HepG2 (cell line): ENCODE measurements around the gene KLHL17. TPM values are rescaled to one million over a fixed set of nuclear protein-coding genes. Genes with fewer than 3 reads are reported as not detected.

Experiments used
- ATAC-seq: fragments of 200-7000 bp; cut with Tn5 transposase; 3 replicates; pipeline ENCODE4 v1.9.1; 2020; ENCODE audit warnings: mild to moderate bottlenecking, moderate library complexity
- BruUV-seq: library from RNA; stranded (reverse); fragments of 400-500 nt; replicated peaks from 2 replicates; lab custom pipeline; 2021; lab: Mats Ljungman, UMichigan
- CTCF ChIA-PET: fragments of 300-600 bp; formaldehyde crosslinking; extraction: SDS; loops from one replicate; lab custom pipeline; 2021; ENCODE audit warnings: low total read pairs, inconsistent platforms, low intra/inter-chr PET ratio; lab: Yijun Ruan, JAX
- POLR2A ChIA-PET: fragments of 350-600 bp; sonication (Branson Sonifier 250); formaldehyde crosslinking; loops from one replicate; lab custom pipeline; 2020; ENCODE audit warnings: antibody characterized with exemption, inconsistent platforms; lab: Yijun Ruan, JAX
- DNase-seq: peaks from one replicate; pipeline ENCODE4 v3.0.0-alpha.2; 2015; ENCODE audit warnings: low spot score
- FAIRE-seq: peaks from 3 replicates; lab custom pipeline; 2011; peaks lifted over from hg19 to GRCh38; lab: Jason Lieb, UNC
- H2AFZ ChIP-seq: one replicate; pipeline ENCODE4 v1.6.1; 2011; ENCODE audit warnings: low read length, inconsistent platforms
- H3K27ac ChIP-seq: fragments of 300-600 bp; 3 replicates; pipeline ENCODE4 v1.8.0; 2011; ENCODE audit warnings: mixed run types, mild to moderate bottlenecking, mixed read lengths, low read length, inconsistent platforms; ENCODE audit not compliant: insufficient read depth; ENCODE audit errors: extremely low read length
- H3K27me3 ChIP-seq, 2 experiments: fragments of 200-600 bp in 1 of 2; 2 replicates in 1 of 2; 3 replicates in 1 of 2; pipeline versions ENCODE4 v1.6.0 to v1.8.0; 2011; ENCODE audit warnings: low read length in 2 of 2, mild to moderate bottlenecking in 2 of 2, moderate library complexity in 2 of 2, inconsistent platforms in 1 of 2; ENCODE audit not compliant: insufficient read depth in 2 of 2, control insufficient read depth in 1 of 2
- H3K36me3 ChIP-seq, 2 experiments: fragments of 200-600 bp in 1 of 2; replicated peaks in 1 of 2; 2 replicates in 1 of 2; 3 replicates in 1 of 2; pipeline versions ENCODE4 v1.5.1 to v1.8.0; 2011; ENCODE audit warnings: low read length in 2 of 2, inconsistent platforms in 1 of 2; ENCODE audit not compliant: insufficient read depth in 2 of 2, control insufficient read depth in 1 of 2
- H3K4me1 ChIP-seq: 2 replicates; pipeline ENCODE4 v1.5.1; 2012; ENCODE audit warnings: low read length, inconsistent platforms; ENCODE audit not compliant: insufficient read depth
- H3K4me2 ChIP-seq: 2 replicates; pipeline ENCODE4 v1.6.0; 2011; ENCODE audit warnings: low read depth, low read length, inconsistent platforms
- H3K4me3 ChIP-seq, 3 experiments: fragments of 200-600 bp in 1 of 3; sonication (generic), shearing (Covaris generic) in 1 of 3; replicated peaks in 1 of 3; 2 replicates each; pipeline ENCODE4 v1.5.1; 2011 to 2016; ENCODE audit warnings: low read length in 3 of 3, inconsistent platforms in 2 of 3, low read depth in 2 of 3, mild to moderate bottlenecking in 2 of 3, control low read depth in 1 of 3, mixed read lengths in 1 of 3; ENCODE audit not compliant: insufficient read depth in 1 of 3
- H3K79me2 ChIP-seq: one replicate; pipeline ENCODE4 v1.6.1; 2011; ENCODE audit warnings: low read length, inconsistent platforms; ENCODE audit not compliant: insufficient read depth
- H3K9ac ChIP-seq: 2 replicates; pipeline ENCODE4 v1.6.0; 2011; ENCODE audit warnings: mild to moderate bottlenecking, low read depth, low read length, inconsistent platforms; ENCODE audit not compliant: insufficient read depth
- H3K9me3 ChIP-seq: 2 replicates; pipeline ENCODE4 v1.5.1; 2012; ENCODE audit warnings: mild to moderate bottlenecking, low read length
- H4K20me1 ChIP-seq: 2 replicates; pipeline ENCODE4 v1.6.0; 2011; ENCODE audit warnings: inconsistent platforms, mild to moderate bottlenecking, low read length, moderate library complexity; ENCODE audit not compliant: insufficient read depth
- BCL6 ChIP-seq: IDR thresholded peaks from 2 replicates; pipeline ENCODE4 v1.6.1; 2016; ENCODE audit warnings: missing genetic modification reagents, missing compliant biosample characterization
- CHD2 ChIP-seq: IDR thresholded peaks from 2 replicates; pipeline ENCODE4 v1.6.1; 2011; ENCODE audit warnings: low read depth, low read length, improper control_type of control experiment
- GTF2F1 ChIP-seq: fragments of 150-350 bp; IDR thresholded peaks from 2 replicates; pipeline ENCODE4 v1.6.1; 2014; ENCODE audit warnings: low read length
- KAT8 ChIP-seq: IDR thresholded peaks from 2 replicates; pipeline ENCODE4 v1.6.1; 2016; ENCODE audit warnings: missing genetic modification reagents, missing compliant biosample characterization
- KLF13 ChIP-seq: sonication (generic); formaldehyde crosslinking; IDR thresholded peaks from 2 replicates; pipeline ENCODE4 v1.4.0; 2020; ENCODE audit warnings: mild to moderate bottlenecking, missing genetic modification reagents
- MEIS1 ChIP-seq: sonication (generic); formaldehyde crosslinking; IDR thresholded peaks from 2 replicates; pipeline ENCODE4 v1.9.0; 2021; ENCODE audit warnings: mild to moderate bottlenecking, missing genetic modification reagents, moderate library complexity, borderline replicate concordance
- NKX3-1 ChIP-seq: sonication (generic); formaldehyde crosslinking; IDR thresholded peaks from 2 replicates; pipeline ENCODE4 v1.5.0; 2020; ENCODE audit warnings: missing genetic modification reagents
- POLR2A ChIP-seq, 2 experiments: IDR thresholded peaks; 2 replicates each; pipeline ENCODE4 v1.6.1; 2011; ENCODE audit warnings: low read depth in 2 of 2, low read length in 2 of 2, mild to moderate bottlenecking in 1 of 2, moderate library complexity in 1 of 2; ENCODE audit not compliant: insufficient read depth in 1 of 2
- SSRP1 ChIP-seq: IDR thresholded peaks from 2 replicates; pipeline ENCODE4 v1.6.1; 2016; ENCODE audit warnings: control low read depth
- TEAD3 ChIP-seq: optimal IDR thresholded peaks from 2 replicates; pipeline ENCODE3; 2016; ENCODE audit warnings: borderline replicate concordance
- ZNF160 ChIP-seq: sonication (generic); formaldehyde crosslinking; IDR thresholded peaks from 2 replicates; pipeline ENCODE4 v1.8.0; 2022; ENCODE audit warnings: mild to moderate bottlenecking, inconsistent platforms, missing genetic modification reagents
- ZNF230 ChIP-seq: sonication (generic); formaldehyde crosslinking; IDR thresholded peaks from 2 replicates; pipeline ENCODE4 v1.4.0; 2020; ENCODE audit warnings: mild to moderate bottlenecking, missing genetic modification reagents
- ZNF382 ChIP-seq: sonication (generic); formaldehyde crosslinking; IDR thresholded peaks from 2 replicates; pipeline ENCODE4 v1.5.0; 2020; ENCODE audit warnings: missing genetic modification reagents, mild to moderate bottlenecking, borderline replicate concordance
- ZNF572 ChIP-seq: sonication (generic); formaldehyde crosslinking; IDR thresholded peaks from 2 replicates; pipeline ENCODE4 v1.5.1; 2020; ENCODE audit warnings: mild to moderate bottlenecking, missing genetic modification reagents
- ZNF607 ChIP-seq: sonication (generic); formaldehyde crosslinking; IDR thresholded peaks from 2 replicates; pipeline ENCODE4 v1.5.1; 2020; ENCODE audit warnings: missing genetic modification reagents, mild to moderate bottlenecking, borderline replicate concordance
- ZSCAN9 ChIP-seq: IDR thresholded peaks from 2 replicates; pipeline ENCODE4 v1.6.1; 2016; ENCODE audit warnings: borderline replicate concordance
- WGBS: methylation state at CpG from one replicate; pipeline ENCODE4 v1.1.6; 2017; ENCODE audit warnings: low lambda C conversion rate; 5-methylcytosine and 5-hydroxymethylcytosine counted together
- in situ Hi-C: cut with HindIII; loops from 2 replicates; pipeline ENCODE4 v1.10.0; 2017; ENCODE audit warnings: low pct_unique_long_range_greater_than_20kb; ENCODE audit not compliant: extremely low pct_ligation_motif_present
- intact Hi-C: fragments of 100-400 bp; cut with micrococcal nuclease; formaldehyde crosslinking; loops from one replicate; pipeline ENCODE4 v1.10.0; 2022; ENCODE audit not compliant: unreplicated experiment
- polyA plus RNA-seq, 8 experiments: library from polyadenylated mRNA; depleted of rRNA in 3 of 8; stranded (reverse) in 7 of 8; unstranded in 1 of 8; fragments of >200 nt; fragmentation: Illumina TruSeq in 4 of 8; extraction: Trizol in 4 of 8; gene quantifications; 2 replicates each; pipeline versions ENCODE4 v1.2.1 to v1.2.3, GENCODE V29; 2011 to 2016; ENCODE audit warnings: low read depth in 4 of 8, missing spikeins in 1 of 8, mixed read lengths in 1 of 8; ENCODE audit not compliant: insufficient read depth in 1 of 8
- total RNA-seq, 5 experiments: library from RNA; depleted of rRNA; stranded (reverse); fragments of >200 nt; fragmentation: Illumina TruSeq; extraction: Trizol; gene quantifications; 2 replicates each; pipeline ENCODE4 v1.2.3, GENCODE V29; 2016; ENCODE audit warnings: low read depth in 1 of 5
- TF ChIP-seq, protein P1 (sequence below): IDR thresholded peaks from 2 replicates; pipeline ENCODE4 v1.6.1; 2016; ENCODE audit warnings: low read depth, control low read depth

KLHL17 gene
- total and polyA plus RNA-seq, 2 of the 13 experiments (the other 11 are each of a cell fraction or from before 2014, with no cell fraction given), result 9.3 to 24.7 TPM

GRCh38 chr1:973459-974292 is 13.3 kb downstream of the KLHL17 start:
- Histone ChIP-seq H3K9me3 (no peaks in the 10 kb centered on the region), H3K9ac (no peak overlapping the region), H3K4me1 (peaks cover 10% of the 10 kb centered on the region), H3K36me3 (no peaks in the 10 kb centered on the region), H4K20me1 (no peaks in the 10 kb centered on the region), H3K4me2 (no peak overlapping the region)
- no TSS peak for BruUV-seq
- CTCF ChIA-PET, result no interaction called here
- DNase-seq (no peak), ATAC-seq (no peak)
- WGBS, result 91% methylated on average over 16 of the region's 28 CpGs
- intact Hi-C loops, result no loop called here
- TF ChIP-seq MEIS1 (CRISPR knock-in tag) (no peak), ZSCAN9 (no peak), KAT8 (CRISPR knock-in tag) (no peak), SSRP1 (CRISPR knock-in tag) (no peak), GTF2F1 (no peak), KLF13 (no peak), NKX3-1 (no peak), CHD2 (no peak), BCL6 (CRISPR knock-in tag) (no peak), ZNF572 (CRISPR knock-in tag) (no peak), ZNF607 (CRISPR knock-in tag) (no peak), ZNF160 (CRISPR knock-in tag) (no peak), ZNF230 (CRISPR knock-in tag) (no peak), ZNF382 (CRISPR knock-in tag) (no peak), POLR2A (IDR thresholded peaks at IDR 0.05; ENCODE audit: insufficient read depth in 1 of 2, low read depth in 2 of 2, low read length in 2 of 2) (no peak), TEAD3 (CRISPR knock-in tag) (no peak)
- TF ChIP-seq, protein P1, sequence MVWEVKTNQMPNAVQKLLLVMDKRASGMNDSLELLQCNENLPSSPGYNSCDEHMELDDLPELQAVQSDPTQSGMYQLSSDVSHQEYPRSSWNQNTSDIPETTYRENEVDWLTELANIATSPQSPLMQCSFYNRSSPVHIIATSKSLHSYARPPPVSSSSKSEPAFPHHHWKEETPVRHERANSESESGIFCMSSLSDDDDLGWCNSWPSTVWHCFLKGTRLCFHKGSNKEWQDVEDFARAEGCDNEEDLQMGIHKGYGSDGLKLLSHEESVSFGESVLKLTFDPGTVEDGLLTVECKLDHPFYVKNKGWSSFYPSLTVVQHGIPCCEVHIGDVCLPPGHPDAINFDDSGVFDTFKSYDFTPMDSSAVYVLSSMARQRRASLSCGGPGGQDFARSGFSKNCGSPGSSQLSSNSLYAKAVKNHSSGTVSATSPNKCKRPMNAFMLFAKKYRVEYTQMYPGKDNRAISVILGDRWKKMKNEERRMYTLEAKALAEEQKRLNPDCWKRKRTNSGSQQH, result no peak
- TF ChIP-seq, all 625 proteins: peak for 0
- Histone ChIP-seq H3K27ac (no peak overlapping the region), H3K79me2 (no peaks in the 10 kb centered on the region), H3K27me3 (peaks cover 0 to 3% of the 10 kb centered on the region in 2 experiments; a peak in 2 of 5 replicates), H3K4me3 (no peak overlapping the region), H2AFZ (no peak overlapping the region)
- in situ Hi-C loops, result no loop called here
- no peak for FAIRE-seq
- POLR2A ChIA-PET, result no interaction called here
